Progenitor cell of endocrine pancreas (in vitro differentiated cells): Measurements from ENCODE around the gene PLCD3. TPM values are rescaled to one million over a fixed set of nuclear protein-coding genes. Genes with fewer than 3 reads are reported as not detected.

Experiments
- DNase-seq: peaks from one replicate; pipeline ENCODE4 v3.0.0; 2021; ENCODE audit warnings: low spot score; ENCODE audit not compliant: unreplicated experiment
- H3K27ac Mint-ChIP-seq: 2 replicates; pipeline ENCODE4 v1.8.0; 2021; ENCODE audit warnings: mild to moderate bottlenecking, moderate library complexity, mixed read lengths
- H3K27me3 Mint-ChIP-seq: 2 replicates; pipeline ENCODE4 v1.8.0; 2021; ENCODE audit warnings: mixed read lengths
- H3K36me3 Mint-ChIP-seq: 2 replicates; pipeline ENCODE4 v1.8.0; 2022; ENCODE audit warnings: mixed read lengths; ENCODE audit not compliant: insufficient read depth
- H3K4me1 Mint-ChIP-seq: 2 replicates; pipeline ENCODE4 v1.8.0; 2021; ENCODE audit warnings: low read depth, mixed read lengths
- H3K4me3 Mint-ChIP-seq: 2 replicates; pipeline ENCODE4 v1.8.0; 2021; ENCODE audit warnings: low read depth, mild to moderate bottlenecking, moderate library complexity, mixed read lengths
- H3K9me3 Mint-ChIP-seq: 2 replicates; pipeline ENCODE4 v1.8.0; 2021; ENCODE audit warnings: low read depth, mixed read lengths
- total RNA-seq: library from RNA; stranded (reverse); gene quantifications from 2 replicates; pipeline ENCODE4 v1.2.1, GENCODE V29; 2021
- TF ChIP-seq, protein P1 (sequence below): fragments of 200-600 bp; sonication (generic); IDR thresholded peaks from one replicate; pipeline ENCODE4 v1.5.0; 2021; ENCODE audit warnings: antibody characterized with exemption, mild to moderate bottlenecking; ENCODE audit not compliant: unreplicated experiment

The PLCD3 gene
- total RNA-seq, 1 donor from 2014 or later = 26.7 TPM

- H3K4me1 Mint-ChIP-seq = no peaks in the 10 kb centered on the region
- TF ChIP-seq, protein P1, sequence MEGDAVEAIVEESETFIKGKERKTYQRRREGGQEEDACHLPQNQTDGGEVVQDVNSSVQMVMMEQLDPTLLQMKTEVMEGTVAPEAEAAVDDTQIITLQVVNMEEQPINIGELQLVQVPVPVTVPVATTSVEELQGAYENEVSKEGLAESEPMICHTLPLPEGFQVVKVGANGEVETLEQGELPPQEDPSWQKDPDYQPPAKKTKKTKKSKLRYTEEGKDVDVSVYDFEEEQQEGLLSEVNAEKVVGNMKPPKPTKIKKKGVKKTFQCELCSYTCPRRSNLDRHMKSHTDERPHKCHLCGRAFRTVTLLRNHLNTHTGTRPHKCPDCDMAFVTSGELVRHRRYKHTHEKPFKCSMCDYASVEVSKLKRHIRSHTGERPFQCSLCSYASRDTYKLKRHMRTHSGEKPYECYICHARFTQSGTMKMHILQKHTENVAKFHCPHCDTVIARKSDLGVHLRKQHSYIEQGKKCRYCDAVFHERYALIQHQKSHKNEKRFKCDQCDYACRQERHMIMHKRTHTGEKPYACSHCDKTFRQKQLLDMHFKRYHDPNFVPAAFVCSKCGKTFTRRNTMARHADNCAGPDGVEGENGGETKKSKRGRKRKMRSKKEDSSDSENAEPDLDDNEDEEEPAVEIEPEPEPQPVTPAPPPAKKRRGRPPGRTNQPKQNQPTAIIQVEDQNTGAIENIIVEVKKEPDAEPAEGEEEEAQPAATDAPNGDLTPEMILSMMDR = no peak
- no peak overlapping the region for H3K4me3 Mint-ChIP-seq
- H3K9me3 Mint-ChIP-seq = no peaks in the 10 kb centered on the region
- no peaks in the 10 kb centered on the region for H3K27me3 Mint-ChIP-seq
- no peak overlapping the region for H3K27ac Mint-ChIP-seq
- H3K36me3 Mint-ChIP-seq = peaks cover 13% of the 10 kb centered on the region
- DNase-seq = no peak
These were observed 27.2 kb downstream of the PLCD3 start for GRCh38 chr17:45104907-45105624.

- TF ChIP-seq, protein P1 = no peak
- Mint-ChIP-seq H3K4me3 (no peak overlapping the region), H3K9me3 (no peaks in the 10 kb centered on the region), H3K36me3 (peaks cover 13% of the 10 kb centered on the region), H3K27ac (peak overlapping the region; percentile 62), H3K4me1 (no peaks in the 10 kb centered on the region), H3K27me3 (no peaks in the 10 kb centered on the region)
- no peak for DNase-seq
These were observed 27.8 kb downstream of the PLCD3 start for GRCh38 chr17:45104497-45104896.

DNA sequence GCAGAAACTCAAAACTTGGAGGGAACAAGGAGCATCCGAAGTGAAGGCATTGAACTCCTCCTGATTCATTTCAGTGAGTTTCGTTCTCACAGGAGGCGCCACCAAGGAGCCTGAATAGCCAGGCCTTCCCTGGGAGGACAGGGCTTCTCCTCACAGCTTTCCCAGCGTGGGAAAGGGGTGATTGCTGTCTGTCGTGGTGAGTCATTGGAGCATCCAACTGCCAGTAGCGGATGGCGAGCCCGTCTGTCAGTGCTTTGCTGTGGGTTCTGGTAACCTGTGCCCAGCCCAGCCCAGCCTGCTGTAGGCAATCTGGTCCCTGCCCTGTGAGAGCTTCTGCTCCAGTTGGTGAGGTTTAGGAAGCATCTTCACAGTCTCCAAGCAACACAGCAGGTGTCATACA is 28.3 kb downstream of the PLCD3 start:
- Mint-ChIP-seq H3K4me3 (no peak overlapping the region), H3K27me3 (no peaks in the 10 kb centered on the region), H3K9me3 (no peaks in the 10 kb centered on the region), H3K27ac (peak overlapping the region; percentile 62), H3K36me3 (peaks cover 15% of the 10 kb centered on the region), H3K4me1 (no peaks in the 10 kb centered on the region)
- TF ChIP-seq, protein P1 = no peak
- no peak for DNase-seq

GRCh38 chr17:45103269-45103795 is 29.0 kb downstream of the PLCD3 start:
- no peak for DNase-seq
- Mint-ChIP-seq H3K4me1 (no peaks in the 10 kb centered on the region), H3K27me3 (no peaks in the 10 kb centered on the region), H3K4me3 (no peak overlapping the region), H3K36me3 (peaks cover 15% of the 10 kb centered on the region), H3K27ac (no peak overlapping the region), H3K9me3 (no peaks in the 10 kb centered on the region)
- TF ChIP-seq, protein P1 = no peak

GRCh38 chr17:45102856-45103255 is 29.5 kb downstream of the PLCD3 start:
- Mint-ChIP-seq H3K4me1 (no peaks in the 10 kb centered on the region), H3K27me3 (no peaks in the 10 kb centered on the region), H3K9me3 (no peaks in the 10 kb centered on the region), H3K36me3 (peaks cover 19% of the 10 kb centered on the region), H3K4me3 (no peak overlapping the region), H3K27ac (no peak overlapping the region)
- no peak for DNase-seq
- TF ChIP-seq, protein P1 = no peak
